GM19452 (cell line): Measurements from ENCODE around the gene VASH1.

Source experiments
- ATAC-seq: cut with Tn5 transposase; IDR thresholded peaks from one replicate; pipeline ENCODE4 v1.9.1; 2021; ENCODE audit not compliant: unreplicated experiment

Gene VASH1

DNA sequence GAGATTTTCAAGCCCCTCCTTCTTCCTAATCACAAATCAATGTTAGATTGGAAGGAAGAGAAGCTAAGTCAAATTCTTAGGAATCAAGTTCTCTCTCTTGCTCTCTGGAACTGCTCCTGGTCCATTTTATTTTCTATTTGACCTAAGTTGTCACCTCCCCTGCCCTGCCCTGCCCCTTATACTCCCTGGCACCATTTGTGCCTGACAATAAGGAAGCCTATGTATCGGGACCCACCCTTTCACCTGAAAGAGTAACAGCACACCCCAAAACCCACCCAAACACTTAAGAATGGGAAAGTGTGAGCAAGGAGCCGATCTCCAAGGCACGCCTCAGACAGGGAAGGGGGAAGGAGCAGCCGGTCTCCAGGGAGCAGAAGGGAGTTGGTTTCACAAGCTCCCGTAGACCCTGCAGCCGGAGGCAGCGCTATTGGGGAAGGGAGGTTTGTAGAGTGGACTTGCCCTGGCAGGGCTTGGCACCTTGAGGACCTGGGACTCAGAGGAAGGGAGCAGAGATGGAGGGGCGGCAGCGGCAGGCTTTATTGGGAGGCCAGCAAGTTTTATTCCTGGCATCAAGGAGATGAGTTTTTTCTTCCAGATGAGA is 66.5 kb downstream of the VASH1 start:
- no peak for ATAC-seq

DNA sequence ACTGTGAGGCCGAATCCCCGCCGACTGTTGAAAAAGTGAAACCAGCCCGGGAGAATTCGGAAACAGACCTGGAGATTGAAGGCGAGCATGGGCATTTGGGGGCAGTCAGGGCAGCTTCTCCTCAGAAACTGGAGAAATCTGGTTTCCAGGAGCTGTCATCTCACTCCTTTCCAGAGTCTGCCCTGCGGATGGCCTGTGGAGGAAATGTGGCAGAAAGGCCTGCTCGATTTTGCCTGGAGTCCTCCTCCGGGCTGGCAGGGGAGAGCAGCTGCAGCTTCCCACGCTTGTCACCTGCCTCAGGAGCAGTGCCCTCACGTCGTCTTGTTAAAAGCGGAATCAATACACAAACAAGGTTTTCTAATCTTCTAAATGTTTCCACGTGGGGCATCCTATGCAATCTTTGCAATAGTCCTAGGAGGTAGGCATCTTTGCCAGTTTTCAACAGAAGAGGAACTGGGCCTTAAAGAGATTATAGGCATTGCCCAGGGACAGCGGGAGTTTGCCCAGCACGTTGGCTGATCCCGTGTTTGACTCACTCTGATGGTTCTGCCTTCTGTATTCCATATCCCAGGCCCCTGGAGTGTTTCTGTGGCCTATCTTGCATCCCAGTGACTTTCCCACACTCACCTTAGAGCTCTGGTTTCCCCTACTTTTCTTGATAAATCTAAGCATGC is 67.2 kb downstream of the VASH1 start:
- ATAC-seq: no peak

DNA sequence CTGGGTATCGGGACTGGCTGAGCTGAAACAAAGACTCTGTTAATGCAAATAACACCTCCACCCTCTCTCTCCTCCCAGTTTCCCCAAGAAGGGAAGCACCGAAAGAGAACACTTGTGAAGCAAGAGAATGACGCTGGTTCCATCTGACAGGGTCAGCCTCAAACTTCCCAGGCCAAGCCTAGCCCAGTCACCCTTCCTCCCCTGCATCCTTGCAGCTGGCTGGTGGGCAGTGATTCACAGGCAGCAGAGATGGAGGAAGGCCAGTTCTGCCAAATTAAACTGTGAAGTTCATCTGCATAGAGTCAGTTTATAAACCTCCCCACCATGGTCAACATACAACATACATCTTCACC is 67.7 kb downstream of the VASH1 start:
- no peak for ATAC-seq

DNA sequence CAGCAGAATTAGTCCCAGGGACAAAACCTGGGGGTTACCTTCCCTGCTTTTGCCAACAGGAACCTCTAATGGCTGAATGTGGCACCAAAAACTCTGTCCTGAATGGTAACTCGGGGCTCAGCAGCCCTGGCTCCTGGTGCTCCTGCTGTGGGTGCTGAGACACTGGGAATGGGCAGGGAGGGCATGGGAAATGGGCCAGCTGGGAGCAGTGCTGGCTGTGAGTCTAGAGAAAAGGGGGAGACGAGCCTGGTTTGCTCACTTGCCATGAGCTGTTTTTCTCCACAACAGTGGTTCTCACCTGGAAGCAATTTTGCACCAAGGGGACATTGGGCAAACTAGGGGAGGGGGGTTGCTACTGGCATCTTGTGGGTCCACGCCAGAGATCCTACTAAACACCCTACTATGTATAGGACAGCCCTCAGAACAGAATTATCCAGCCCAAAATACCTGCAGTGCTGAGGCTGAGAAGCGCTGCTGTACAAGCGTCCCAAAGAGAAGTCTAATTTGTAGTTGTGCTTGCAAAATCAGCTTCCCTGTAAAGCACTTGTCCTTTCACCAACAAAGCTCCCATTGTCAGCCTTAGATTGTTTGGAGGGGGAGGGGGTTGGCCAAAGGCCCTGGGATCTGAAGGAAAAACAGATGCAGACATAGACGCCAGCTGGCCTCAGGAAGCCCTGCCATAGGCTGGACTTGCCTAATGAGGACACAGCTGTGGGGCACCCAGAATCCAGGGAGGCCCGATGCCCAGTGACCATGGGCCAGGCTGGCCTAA is 68.6 kb downstream of the VASH1 start:
- ATAC-seq: no peak

DNA sequence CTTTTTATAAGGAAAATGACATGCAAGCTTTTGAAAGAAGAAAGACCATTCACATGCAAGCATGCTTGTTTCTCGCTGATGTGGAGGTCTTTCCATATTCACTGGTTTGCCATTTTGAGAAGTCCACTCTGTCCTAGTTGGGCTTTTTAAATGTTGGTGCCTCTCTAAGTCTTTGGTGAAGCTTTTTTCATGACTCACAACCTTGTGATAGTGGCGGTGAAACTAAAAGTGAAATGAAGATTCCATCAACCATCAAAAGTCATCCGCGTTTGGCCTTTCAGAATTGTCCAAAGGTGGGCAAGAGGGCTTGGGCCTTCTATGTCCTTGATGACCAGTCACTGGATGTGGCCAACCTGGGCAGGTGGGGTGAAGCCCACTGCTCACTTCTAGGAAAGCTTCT is 69.3 kb downstream of the VASH1 start:
- no peak for ATAC-seq

DNA sequence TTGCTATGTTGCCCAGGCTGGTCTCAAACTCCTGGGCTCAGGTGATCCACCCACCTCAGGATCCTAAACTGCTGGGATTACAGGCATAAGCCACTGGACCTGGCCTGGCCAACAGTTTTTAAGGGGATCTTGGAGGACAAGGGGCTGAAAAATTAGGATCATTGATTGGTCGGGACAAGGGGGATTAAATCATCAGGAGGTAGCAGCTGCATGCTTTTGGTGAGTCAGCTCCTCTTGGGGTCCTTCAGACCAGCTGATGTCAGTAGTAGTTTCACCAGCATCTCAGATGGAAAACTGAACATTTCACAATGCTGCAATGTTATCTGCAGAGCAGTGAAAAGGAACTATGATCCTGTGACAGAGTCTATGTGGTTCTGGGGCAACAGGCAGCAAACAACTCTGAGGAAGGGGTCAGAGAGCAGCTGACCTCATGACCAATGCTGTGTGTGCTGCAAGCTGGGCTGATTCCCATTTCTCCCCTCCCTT is 71.3 kb downstream of the VASH1 start:
- ATAC-seq: no peak
